ENCODE results near the gene POMC. TPM values are rescaled to one million over a fixed set of nuclear protein-coding genes. Genes with fewer than 3 reads are reported as not detected.

The POMC gene
- total and polyA plus RNA-seq, 8 donors, result 0.89 to 4.6 (median 3.2) TPM; not detected in 2

DNA sequence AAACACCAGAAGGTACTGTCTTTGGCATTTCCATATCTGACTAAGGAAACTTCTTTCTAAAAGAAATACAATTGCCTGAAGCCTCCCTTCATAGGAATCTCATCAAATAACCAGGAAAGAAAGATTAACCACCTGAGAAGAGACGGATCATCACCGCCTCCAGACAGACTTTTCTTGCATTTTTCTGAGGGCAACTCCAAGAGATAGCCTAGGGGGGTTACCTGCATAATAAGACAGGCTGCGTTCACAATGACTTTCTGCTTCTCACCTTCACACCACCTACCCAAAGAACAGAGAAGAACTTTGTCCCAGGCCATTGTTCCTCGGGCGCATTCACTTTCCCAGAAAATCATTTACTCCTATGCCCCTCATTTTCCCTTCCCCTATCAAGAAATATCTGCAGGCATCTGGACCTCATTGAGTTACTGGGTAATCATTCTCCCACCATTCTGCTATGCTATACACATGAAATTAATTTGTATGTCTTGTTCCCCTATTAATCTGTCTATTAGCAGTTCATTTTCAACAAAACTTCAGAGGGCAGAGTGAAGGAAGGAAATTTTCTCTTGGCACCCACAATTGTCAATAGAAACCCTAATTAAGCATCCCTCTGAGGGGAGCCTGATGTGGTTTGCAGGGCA is 8.3 kb upstream of the POMC start:
- intact Hi-C loops (cut with DNase I; ENCODE audit: low total_unique reads), result no loop called here
- Histone ChIP-seq H3K9me3 (peaks cover 0 to 3% (median 2%) of the 10 kb centered on the region in 4 donors), H3K27ac (no peak overlapping the region), H3K36me3 (no peaks in the 10 kb centered on the region), H3K4me1 (no peaks in the 10 kb centered on the region), H3K27me3 (peaks cover 0 to 28% (median 6%) of the 10 kb centered on the region in 3 donors), H3K4me3 (no peak overlapping the region)
- DNase-seq, result no peak
- TF ChIP-seq POLR2AphosphoS5 (IDR thresholded peaks at IDR 0.05) (no peak), POLR2A (IDR thresholded peaks at IDR 0.05) (no peak), EP300 (IDR thresholded peaks at IDR 0.05) (no peak)
- TF ChIP-seq, protein P1, sequence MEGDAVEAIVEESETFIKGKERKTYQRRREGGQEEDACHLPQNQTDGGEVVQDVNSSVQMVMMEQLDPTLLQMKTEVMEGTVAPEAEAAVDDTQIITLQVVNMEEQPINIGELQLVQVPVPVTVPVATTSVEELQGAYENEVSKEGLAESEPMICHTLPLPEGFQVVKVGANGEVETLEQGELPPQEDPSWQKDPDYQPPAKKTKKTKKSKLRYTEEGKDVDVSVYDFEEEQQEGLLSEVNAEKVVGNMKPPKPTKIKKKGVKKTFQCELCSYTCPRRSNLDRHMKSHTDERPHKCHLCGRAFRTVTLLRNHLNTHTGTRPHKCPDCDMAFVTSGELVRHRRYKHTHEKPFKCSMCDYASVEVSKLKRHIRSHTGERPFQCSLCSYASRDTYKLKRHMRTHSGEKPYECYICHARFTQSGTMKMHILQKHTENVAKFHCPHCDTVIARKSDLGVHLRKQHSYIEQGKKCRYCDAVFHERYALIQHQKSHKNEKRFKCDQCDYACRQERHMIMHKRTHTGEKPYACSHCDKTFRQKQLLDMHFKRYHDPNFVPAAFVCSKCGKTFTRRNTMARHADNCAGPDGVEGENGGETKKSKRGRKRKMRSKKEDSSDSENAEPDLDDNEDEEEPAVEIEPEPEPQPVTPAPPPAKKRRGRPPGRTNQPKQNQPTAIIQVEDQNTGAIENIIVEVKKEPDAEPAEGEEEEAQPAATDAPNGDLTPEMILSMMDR (IDR thresholded peaks at IDR 0.05), result no peak
- whole genome bisulfite sequencing, 5 donors, result 77 to 87% (median 81%) methylated on average over 5 of the region's 5 CpGs

DNA sequence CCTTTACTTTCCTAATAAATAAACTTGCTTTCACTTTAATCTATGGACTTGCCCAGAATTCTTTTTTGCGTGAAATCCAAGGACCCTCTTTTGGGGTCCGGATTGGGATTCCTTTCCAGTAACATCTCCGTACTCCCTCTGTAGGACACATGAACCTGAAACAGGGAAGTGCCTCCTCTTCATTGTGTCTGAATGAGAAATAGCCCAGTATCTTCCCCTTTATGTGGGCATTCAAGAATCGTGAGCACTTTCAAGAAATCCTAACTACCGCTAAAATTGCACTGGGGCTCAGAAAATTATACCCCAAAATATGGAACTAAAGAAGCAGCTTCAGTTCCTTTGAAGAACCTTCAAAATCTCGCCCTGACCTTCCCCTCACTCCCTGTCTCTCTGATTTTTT is 7.8 kb upstream of the POMC start:
- 83 to 87% (median 85%) methylated on average over 6 of the region's 6 CpGs for WGBS, 5 donors
- intact Hi-C loops (cut with DNase I; ENCODE audit: low total_unique reads), result no loop called here
- Histone ChIP-seq H3K9me3 (no peaks in the 10 kb centered on the region), H3K4me1 (no peaks in the 10 kb centered on the region), H3K4me3 (no peak overlapping the region), H3K27ac (no peak overlapping the region), H3K36me3 (no peaks in the 10 kb centered on the region), H3K27me3 (peaks cover 0 to 28% (median 6%) of the 10 kb centered on the region in 3 donors)
- DNase-seq, result no peak
- TF ChIP-seq EP300 (IDR thresholded peaks at IDR 0.05) (no peak), POLR2AphosphoS5 (IDR thresholded peaks at IDR 0.05) (no peak), POLR2A (IDR thresholded peaks at IDR 0.05) (no peak)
- TF ChIP-seq, protein P1 (IDR thresholded peaks at IDR 0.05), result no peak

DNA sequence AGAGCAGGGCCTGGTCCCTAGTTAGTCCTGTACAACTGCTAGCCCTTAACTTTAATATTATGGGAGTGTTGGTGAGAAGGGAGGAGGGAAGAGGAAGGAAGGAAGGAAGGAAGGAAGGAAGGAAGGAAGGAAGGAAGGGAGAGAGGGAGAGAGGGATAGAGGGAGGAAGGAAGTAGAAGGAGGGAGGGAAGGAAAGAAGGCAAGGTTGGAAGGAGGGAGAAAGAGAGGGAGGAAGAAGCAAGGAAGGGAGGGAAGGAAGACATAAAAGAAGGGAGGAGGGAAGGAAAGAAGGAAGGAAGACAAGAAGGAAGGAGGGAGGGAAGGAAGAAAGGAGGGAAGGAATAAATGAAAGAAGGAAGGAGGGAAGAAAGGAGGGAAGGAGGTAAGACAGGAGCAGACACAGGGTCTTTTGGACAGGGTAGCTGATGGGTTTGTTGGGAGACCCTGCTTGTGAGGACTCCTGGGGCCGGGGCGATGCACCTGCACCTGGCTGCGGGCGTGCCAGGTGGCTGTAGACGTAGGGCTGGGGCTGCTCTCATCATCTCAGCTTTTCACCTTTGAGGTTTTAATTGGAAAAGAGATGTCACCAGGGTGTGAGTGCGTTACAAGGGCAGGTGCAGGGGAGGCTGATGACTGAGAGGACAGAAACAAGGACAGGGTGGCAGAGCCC is 5.9 kb upstream of the POMC start:
- Histone ChIP-seq H3K4me1 (no peaks in the 10 kb centered on the region), H3K4me3 (no peak overlapping the region), H3K36me3 (no peaks in the 10 kb centered on the region), H3K9me3 (no peaks in the 10 kb centered on the region), H3K27ac (no peak overlapping the region), H3K27me3 (peaks cover 0 to 41% (median 14%) of the 10 kb centered on the region in 3 donors)
- no peak for DNase-seq
- intact Hi-C loops (cut with DNase I; ENCODE audit: low total_unique reads), result no loop called here
- TF ChIP-seq, protein P1 (IDR thresholded peaks at IDR 0.05), result no peak
- TF ChIP-seq EP300 (IDR thresholded peaks at IDR 0.05) (no peak), POLR2AphosphoS5 (IDR thresholded peaks at IDR 0.05) (no peak), POLR2A (IDR thresholded peaks at IDR 0.05) (no peak)
- 82 to 88% (median 87%) methylated on average over 6 of the region's 6 CpGs for WGBS, 5 donors

GRCh38 chr2:25173719-25174118 is 5.3 kb upstream of the POMC start:
- Histone ChIP-seq H3K4me1 (peaks cover under 1 to 2% (median 1%) of the 10 kb centered on the region in 4 donors), H3K9me3 (no peaks in the 10 kb centered on the region), H3K27ac (no peak overlapping the region), H3K27me3 (peaks cover 0 to 41% (median 20%) of the 10 kb centered on the region in 3 donors), H3K4me3 (no peak overlapping the region), H3K36me3 (no peaks in the 10 kb centered on the region)
- 74 to 93% (median 85%) methylated on average over 5 of the region's 5 CpGs for WGBS, 5 donors
- intact Hi-C loops (cut with DNase I; ENCODE audit: low total_unique reads), result no loop called here
- TF ChIP-seq POLR2A (IDR thresholded peaks at IDR 0.05) (no peak), POLR2AphosphoS5 (IDR thresholded peaks at IDR 0.05) (no peak), EP300 (IDR thresholded peaks at IDR 0.05) (no peak)
- TF ChIP-seq, protein P1 (IDR thresholded peaks at IDR 0.05), result no peak
- no peak for DNase-seq
